Activated naive CD8-positive, alpha-beta T cell treated with anti-CD3 and anti-CD28 coated beads for 36 hours (primary cell): Measurements from ENCODE around the gene KCNK3. TPM values are rescaled to one million over a fixed set of nuclear protein-coding genes. Genes with fewer than 3 reads are reported as not detected.
A peak's percentile ranks its signal among the peaks of the same experiment; 100 is the strongest.

Experiments used
- DNase-seq: peaks from one replicate; pipeline ENCODE4 v3.0.0; 2021
- H3K27ac Mint-ChIP-seq: one replicate; pipeline ENCODE4 v1.8.0; 2022; ENCODE audit warnings: mild to moderate bottlenecking, moderate library complexity, mixed read lengths
- H3K27me3 Mint-ChIP-seq: one replicate; pipeline ENCODE4 v1.8.0; 2022; ENCODE audit warnings: mild to moderate bottlenecking, mixed read lengths
- H3K36me3 Mint-ChIP-seq: one replicate; pipeline ENCODE4 v1.8.0; 2021; ENCODE audit warnings: mild to moderate bottlenecking, mixed read lengths
- H3K4me1 Mint-ChIP-seq: one replicate; pipeline ENCODE4 v1.8.0; 2021; ENCODE audit warnings: mixed read lengths
- H3K4me3 Mint-ChIP-seq: one replicate; pipeline ENCODE4 v1.8.0; 2022; ENCODE audit warnings: mild to moderate bottlenecking, moderate library complexity, mixed read lengths
- H3K9me3 Mint-ChIP-seq: one replicate; pipeline ENCODE4 v1.8.0; 2022; ENCODE audit warnings: mixed read lengths
- total RNA-seq, 2 experiments: library from RNA; stranded (reverse); gene quantifications; one replicate each; pipeline ENCODE4 v1.2.3, GENCODE V29; 2021

The KCNK3 gene
- total RNA-seq = not detected

DNA sequence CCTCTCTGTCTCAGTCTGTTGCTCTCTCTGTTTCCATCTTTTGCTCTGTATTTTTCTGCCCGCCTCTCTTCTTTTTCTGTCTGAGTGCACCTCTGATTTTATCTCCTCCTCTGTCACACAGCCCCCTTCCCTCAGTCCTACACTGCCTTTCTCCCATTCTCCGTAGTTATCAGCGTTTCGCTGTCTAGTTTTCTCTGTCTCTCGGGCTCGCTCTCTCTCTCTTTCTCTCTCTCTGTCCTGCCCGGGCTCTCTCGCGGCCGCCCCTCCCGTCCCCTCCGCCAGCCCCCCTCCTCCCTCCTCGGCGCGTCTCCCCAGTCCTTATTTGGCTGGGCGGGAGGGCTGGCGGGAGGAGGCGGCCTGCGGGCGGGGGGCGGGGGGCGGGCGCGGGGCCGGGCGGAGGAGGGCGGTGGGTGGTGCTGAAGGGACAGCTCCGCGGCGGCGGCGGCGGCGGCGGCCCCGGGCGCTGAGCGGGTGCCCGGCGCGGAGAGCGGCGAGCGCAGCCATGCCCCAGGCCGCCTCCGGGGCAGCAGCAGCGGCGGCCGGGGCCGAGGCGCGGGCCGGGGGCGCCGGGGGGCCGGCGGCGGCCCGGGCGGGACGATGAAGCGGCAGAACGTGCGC, at the start of gene KCNK3:
Gene KCNK3 (plus strand): TSS at position 444 of the 618 bp plus-strand sequence. CDS start 154 bp downstream, at position 598.
- Mint-ChIP-seq H3K4me3 (no peak within 1 kb of the TSS), H3K36me3 (no peaks in the 10 kb centered on the region), H3K9me3 (no peaks in the 10 kb centered on the region), H3K27me3 (peaks cover 72% of the 10 kb centered on the region), H3K4me1 (no peaks in the 10 kb centered on the region), H3K27ac (no peak within 1 kb of the TSS)
- DNase-seq = peak; percentile 60

DNA sequence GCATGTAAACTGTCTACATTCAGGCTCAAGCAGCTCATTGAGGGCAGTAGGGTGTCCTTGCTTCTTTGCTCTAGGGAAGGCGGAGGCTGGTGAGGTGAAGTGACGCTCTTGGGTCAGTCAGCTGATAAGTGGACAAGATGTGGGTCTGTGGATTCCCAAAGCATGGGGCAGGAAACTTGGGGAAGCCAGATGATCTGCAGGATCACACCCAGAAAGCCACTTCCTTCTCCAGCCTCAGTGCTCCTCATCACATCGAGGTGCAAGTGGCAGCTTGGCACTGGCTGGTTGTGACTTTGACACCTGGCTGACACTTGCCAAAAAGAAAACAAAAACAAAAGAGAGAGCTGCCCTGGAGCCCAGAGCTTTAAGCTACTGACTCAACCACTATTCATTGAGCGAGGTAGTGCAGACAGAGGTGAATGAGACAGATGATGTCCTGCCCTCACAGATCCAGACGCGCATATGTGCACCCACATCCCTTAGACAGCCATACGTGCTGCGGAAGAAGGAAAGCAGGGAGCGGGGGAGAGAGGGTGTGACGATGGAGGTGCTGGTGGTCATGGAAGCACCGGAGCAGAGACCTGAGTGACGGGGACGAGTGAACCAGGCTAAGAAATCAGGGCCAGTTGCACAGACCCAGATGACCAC, 48.2 kb upstream of the KCNK3 start:
- H3K4me1 Mint-ChIP-seq = no peaks in the 10 kb centered on the region
- no peaks in the 10 kb centered on the region for H3K9me3 Mint-ChIP-seq
- H3K4me3 Mint-ChIP-seq = no peak overlapping the region
- H3K36me3 Mint-ChIP-seq = no peaks in the 10 kb centered on the region
- H3K27me3 Mint-ChIP-seq = peaks cover 17% of the 10 kb centered on the region
- no peak overlapping the region for H3K27ac Mint-ChIP-seq
- DNase-seq = no peak

DNA sequence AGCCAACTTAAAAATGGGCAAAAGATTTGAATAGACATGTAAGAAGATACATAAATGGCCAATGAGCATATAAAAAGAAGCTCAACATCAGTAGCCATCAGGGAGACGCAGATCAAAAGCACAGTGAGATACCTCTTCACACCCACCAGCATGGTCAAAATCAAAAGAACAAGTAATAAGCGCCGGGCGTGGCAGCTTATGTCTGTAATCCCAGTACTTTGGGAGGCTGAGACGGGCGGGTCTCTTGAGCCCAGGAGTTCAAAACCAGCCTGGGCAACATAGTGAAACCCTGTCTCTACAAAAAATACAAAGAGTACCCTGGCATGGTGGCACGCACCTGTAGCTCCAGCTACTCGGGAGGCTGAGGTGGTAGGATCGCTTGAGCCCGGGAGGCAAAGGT, 46.8 kb upstream of the KCNK3 start:
- H3K27me3 Mint-ChIP-seq = peaks cover 17% of the 10 kb centered on the region
- DNase-seq = no peak
- no peak overlapping the region for H3K4me3 Mint-ChIP-seq
- H3K4me1 Mint-ChIP-seq = no peaks in the 10 kb centered on the region
- H3K36me3 Mint-ChIP-seq = no peaks in the 10 kb centered on the region
- H3K27ac Mint-ChIP-seq = no peak overlapping the region
- H3K9me3 Mint-ChIP-seq = no peaks in the 10 kb centered on the region

DNA sequence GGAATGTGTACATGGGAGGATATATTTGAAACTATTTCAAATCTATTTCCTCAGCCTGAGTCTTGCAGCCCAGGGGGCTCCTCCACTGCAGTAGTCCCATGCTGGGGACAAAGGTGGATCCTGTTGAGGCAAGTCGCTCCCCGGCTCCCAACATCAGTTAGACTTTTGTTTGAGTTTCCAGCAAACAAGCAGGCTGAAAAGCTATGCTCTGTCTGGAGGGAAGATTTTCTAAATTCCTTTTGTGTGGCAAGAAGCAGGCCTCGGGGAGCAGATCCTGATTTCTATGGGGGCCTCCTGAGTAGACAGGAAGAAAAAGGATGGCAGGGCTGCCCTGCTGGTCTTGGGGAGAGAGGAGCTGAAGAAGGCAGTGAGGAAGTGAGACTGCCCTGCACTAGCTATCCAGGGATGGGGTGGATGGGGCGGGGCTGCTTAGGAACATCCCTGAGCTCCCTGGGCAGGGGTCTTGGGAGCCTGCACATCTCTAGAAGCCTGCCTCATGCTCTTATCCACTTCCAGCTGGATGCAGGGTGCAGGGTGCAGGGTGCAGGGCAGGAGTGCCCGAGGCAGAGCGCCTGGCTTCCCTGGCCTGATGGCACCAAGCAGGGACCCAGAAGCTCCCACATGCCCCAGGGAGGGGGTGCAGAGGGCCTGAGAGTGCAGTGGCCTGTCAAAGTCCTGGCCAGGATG, 45.4 kb upstream of the KCNK3 start:
- no peaks in the 10 kb centered on the region for H3K36me3 Mint-ChIP-seq
- no peaks in the 10 kb centered on the region for H3K4me1 Mint-ChIP-seq
- H3K27me3 Mint-ChIP-seq = peaks cover 8% of the 10 kb centered on the region
- DNase-seq = no peak
- no peak overlapping the region for H3K27ac Mint-ChIP-seq
- H3K4me3 Mint-ChIP-seq = no peak overlapping the region
- no peaks in the 10 kb centered on the region for H3K9me3 Mint-ChIP-seq

DNA sequence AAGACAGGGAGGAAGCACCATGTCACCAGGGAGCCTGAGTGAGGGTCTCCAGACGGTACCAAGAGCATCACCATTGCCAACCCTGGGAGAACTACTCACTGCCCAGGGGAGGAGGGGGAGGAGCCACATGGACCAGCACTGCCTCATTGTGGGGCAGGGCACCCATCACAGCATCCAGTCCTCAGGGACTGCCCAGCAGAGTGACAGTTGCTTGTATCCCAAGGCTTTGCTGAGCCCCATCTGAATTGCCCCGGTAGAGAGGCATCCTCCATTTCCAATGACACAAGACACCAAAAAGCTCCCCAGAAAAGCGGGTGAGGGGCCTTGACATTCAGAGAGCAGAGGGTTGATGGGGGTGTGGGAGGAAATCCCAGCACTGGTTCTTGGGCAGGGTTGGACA, 44.5 kb upstream of the KCNK3 start:
- no peak overlapping the region for H3K27ac Mint-ChIP-seq
- no peak overlapping the region for H3K4me3 Mint-ChIP-seq
- peaks cover 11% of the 10 kb centered on the region for H3K27me3 Mint-ChIP-seq
- H3K9me3 Mint-ChIP-seq = no peaks in the 10 kb centered on the region
- DNase-seq = no peak
- H3K4me1 Mint-ChIP-seq = no peaks in the 10 kb centered on the region
- no peaks in the 10 kb centered on the region for H3K36me3 Mint-ChIP-seq

DNA sequence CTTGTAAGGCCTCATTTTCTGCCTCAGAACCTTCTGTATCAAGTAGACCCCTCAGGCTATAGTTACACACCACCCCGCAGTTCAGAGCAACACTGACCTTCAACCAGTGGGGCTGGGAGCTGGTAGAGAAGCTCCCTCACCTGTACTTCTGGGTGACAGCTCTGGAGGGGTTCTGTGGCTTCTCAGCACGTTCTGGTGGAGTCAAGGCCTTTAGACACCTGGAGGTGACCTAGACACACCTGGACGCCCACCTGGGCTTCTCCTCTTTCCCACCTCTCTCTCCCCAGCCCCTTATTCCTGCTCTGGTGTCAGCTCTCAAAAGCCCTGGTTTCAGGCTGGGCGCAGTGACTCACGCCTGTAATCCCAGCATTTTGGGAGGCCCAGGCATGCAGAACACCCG, 44.0 kb upstream of the KCNK3 start:
- H3K27ac Mint-ChIP-seq = no peak overlapping the region
- no peaks in the 10 kb centered on the region for H3K4me1 Mint-ChIP-seq
- no peak for DNase-seq
- no peaks in the 10 kb centered on the region for H3K9me3 Mint-ChIP-seq
- H3K27me3 Mint-ChIP-seq = peaks cover 11% of the 10 kb centered on the region
- H3K36me3 Mint-ChIP-seq = no peaks in the 10 kb centered on the region
- H3K4me3 Mint-ChIP-seq = no peak overlapping the region

DNA sequence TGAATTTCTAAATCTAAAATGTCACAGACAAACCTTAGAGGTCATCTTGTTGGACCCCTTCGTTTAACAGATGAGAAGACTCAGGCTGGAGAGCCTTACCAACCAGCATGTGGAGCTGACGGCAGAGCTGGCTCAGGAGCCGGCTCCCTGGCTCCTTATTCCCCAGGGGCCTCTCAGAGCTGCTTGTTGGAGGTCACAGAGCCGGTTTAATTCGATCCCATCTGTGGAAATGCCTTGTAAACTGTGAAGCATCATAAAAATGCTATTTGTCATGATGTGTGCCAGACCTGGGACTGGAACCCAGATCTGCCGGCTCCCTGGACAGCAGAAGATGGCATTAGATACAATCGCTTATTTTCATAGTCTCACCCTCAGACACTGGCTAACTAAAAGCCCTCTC, 43.2 kb upstream of the KCNK3 start:
- Mint-ChIP-seq H3K27me3 (peaks cover 6% of the 10 kb centered on the region), H3K27ac (no peak overlapping the region), H3K4me3 (no peak overlapping the region), H3K36me3 (no peaks in the 10 kb centered on the region), H3K4me1 (no peaks in the 10 kb centered on the region), H3K9me3 (no peaks in the 10 kb centered on the region)
- DNase-seq = no peak

DNA sequence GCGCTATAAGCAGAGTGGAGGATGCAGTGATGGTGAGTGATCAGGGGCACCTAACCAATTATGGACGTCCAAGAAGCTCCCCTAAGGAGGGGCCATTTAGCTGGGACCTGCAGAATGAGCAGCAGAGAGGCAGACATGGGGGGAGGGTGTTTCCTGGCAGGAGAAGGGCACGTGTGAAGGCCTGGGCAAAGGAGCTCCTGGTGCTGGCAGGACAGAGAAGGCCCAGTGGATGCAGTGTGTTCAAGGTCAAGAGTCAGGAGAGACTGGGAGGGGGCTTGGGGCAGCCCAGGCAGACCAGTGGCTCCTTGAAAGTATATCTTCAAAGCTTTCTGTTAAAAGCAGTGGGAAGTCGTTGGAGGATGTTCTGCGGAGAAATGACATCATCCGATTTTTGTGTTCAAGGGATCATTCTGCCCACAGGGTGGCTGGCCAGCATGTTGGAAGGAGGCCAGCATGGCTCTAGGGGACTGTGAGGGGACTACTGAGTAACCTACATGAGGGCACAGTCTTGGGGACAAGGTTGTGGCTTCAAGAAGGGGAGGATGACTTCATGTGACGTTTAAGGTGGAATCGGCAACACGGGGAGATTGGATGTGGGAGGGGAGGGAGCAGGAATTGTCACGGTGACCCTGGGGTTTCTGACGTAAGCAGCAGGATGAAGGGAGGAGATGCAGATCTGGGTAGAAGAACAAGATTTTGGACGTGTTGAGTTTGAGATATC, 42.4 kb upstream of the KCNK3 start:
- DNase-seq = no peak
- no peaks in the 10 kb centered on the region for H3K9me3 Mint-ChIP-seq
- H3K27ac Mint-ChIP-seq = no peak overlapping the region
- no peaks in the 10 kb centered on the region for H3K36me3 Mint-ChIP-seq
- H3K4me1 Mint-ChIP-seq = no peaks in the 10 kb centered on the region
- peaks cover 3% of the 10 kb centered on the region for H3K27me3 Mint-ChIP-seq
- H3K4me3 Mint-ChIP-seq = no peak overlapping the region

DNA sequence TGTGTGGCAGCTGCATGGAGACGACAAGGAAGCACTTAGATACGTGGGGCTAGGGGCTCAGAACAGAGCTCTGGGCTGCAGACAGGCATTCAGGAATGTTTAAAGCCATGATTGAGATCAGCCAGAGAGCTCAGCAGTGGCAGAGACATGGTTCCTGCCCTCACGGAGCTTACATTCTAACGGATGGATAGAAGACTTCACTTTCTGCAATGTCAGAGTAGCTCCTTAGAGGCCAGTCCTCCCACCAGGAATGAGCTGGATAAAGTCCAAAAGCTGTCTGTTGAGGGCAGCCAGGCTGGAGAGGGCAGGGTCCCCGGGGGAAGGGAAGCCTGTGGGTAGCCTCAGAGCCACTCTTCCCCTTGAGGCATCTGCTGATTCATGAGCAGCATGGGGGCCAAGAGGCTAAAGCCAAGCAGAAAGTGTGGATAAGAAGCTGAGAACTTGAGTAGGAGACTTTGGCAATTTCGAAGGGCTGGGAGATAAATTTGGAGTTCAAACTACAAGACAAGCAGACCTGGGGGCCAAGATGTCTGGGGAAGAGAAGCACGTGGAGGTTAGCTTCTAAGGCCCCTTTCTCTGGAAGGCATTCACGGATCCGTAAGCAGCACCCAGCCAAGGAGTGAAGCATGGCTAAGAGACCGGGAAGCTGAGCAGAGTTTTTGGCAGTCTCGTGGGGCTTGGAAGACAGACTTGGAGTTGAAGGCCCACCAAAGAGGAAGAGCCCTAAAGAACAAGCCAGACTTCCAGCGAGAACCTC, 41.6 kb upstream of the KCNK3 start:
- DNase-seq = no peak
- H3K27ac Mint-ChIP-seq = no peak overlapping the region
- no peaks in the 10 kb centered on the region for H3K36me3 Mint-ChIP-seq
- H3K9me3 Mint-ChIP-seq = no peaks in the 10 kb centered on the region
- peaks cover 3% of the 10 kb centered on the region for H3K27me3 Mint-ChIP-seq
- no peaks in the 10 kb centered on the region for H3K4me1 Mint-ChIP-seq
- no peak overlapping the region for H3K4me3 Mint-ChIP-seq

DNA sequence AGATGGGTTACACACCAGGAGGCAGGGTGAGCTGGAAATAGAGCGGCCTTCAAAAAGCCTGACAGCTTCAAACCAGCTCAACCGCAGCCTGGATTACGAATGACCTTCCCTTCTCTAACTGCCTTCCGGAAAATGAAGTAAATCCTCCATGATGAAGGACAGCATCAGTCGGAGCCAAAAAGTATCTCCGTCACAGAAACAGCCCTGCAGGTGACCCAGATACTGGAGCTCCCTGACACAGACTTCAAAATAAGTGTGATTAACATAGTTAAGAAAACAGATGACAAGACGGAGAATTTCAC, 41.1 kb upstream of the KCNK3 start:
- Mint-ChIP-seq H3K4me1 (no peaks in the 10 kb centered on the region), H3K4me3 (no peak overlapping the region), H3K27me3 (peaks cover 3% of the 10 kb centered on the region), H3K36me3 (no peaks in the 10 kb centered on the region), H3K9me3 (no peaks in the 10 kb centered on the region), H3K27ac (no peak overlapping the region)
- no peak for DNase-seq

DNA sequence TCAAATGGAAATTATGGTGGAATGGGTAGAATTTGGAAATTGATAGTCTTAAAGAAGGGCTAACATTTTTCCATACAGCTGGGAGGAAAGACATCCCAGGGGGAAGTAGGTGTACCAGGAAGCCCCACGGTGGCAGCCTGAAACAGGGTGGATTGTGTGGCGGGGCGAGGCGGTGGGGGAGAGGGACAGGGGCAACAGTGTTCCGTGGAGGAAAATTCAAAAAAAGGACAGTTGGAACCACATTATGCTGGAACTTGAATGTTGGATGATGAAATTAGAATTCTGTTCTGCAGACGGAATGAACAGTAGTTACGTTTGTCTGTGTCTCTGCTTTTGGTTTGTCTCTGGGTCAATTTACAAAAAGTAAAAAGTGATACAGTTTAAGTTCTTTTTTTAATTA, 40.7 kb upstream of the KCNK3 start:
- no peak overlapping the region for H3K27ac Mint-ChIP-seq
- H3K36me3 Mint-ChIP-seq = no peaks in the 10 kb centered on the region
- no peak overlapping the region for H3K4me3 Mint-ChIP-seq
- H3K4me1 Mint-ChIP-seq = no peaks in the 10 kb centered on the region
- DNase-seq = no peak
- peaks cover 3% of the 10 kb centered on the region for H3K27me3 Mint-ChIP-seq
- H3K9me3 Mint-ChIP-seq = no peaks in the 10 kb centered on the region

DNA sequence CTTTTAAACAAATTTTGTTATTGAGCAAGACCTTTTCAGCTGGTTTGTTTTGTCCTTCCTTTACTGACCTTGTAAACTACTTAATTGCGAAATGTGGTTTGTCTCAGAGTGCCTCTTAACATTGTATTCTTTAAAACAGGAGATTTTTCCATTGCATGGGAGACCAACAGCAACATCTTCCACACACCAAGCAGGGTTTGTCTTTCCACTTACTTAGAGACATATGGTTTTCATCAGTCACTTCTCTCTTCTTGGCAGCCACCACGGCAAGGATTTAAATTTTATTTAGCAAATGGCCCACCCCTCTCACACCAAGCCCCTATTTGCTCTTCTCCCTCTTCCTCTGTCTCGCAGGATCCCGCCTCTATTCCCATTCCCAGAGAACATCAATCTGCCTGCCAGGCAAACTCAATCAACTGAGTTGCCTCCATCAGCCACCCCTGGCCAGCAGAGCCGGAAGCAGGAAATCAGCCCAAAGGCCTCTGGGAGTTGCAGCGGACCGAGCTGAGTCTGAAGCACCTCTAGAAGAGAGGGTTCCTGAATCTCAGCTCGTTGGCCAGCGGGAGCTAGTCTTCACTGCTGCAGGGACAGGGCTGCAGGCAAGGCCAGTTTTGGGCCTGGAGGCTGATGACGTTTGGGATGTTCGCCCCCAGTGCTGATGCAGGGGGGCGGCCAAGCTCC, 40.0 kb upstream of the KCNK3 start:
- no peak for DNase-seq
- Mint-ChIP-seq H3K4me1 (no peaks in the 10 kb centered on the region), H3K36me3 (no peaks in the 10 kb centered on the region), H3K27ac (no peak overlapping the region), H3K4me3 (no peak overlapping the region), H3K27me3 (peaks cover 6% of the 10 kb centered on the region), H3K9me3 (no peaks in the 10 kb centered on the region)

DNA sequence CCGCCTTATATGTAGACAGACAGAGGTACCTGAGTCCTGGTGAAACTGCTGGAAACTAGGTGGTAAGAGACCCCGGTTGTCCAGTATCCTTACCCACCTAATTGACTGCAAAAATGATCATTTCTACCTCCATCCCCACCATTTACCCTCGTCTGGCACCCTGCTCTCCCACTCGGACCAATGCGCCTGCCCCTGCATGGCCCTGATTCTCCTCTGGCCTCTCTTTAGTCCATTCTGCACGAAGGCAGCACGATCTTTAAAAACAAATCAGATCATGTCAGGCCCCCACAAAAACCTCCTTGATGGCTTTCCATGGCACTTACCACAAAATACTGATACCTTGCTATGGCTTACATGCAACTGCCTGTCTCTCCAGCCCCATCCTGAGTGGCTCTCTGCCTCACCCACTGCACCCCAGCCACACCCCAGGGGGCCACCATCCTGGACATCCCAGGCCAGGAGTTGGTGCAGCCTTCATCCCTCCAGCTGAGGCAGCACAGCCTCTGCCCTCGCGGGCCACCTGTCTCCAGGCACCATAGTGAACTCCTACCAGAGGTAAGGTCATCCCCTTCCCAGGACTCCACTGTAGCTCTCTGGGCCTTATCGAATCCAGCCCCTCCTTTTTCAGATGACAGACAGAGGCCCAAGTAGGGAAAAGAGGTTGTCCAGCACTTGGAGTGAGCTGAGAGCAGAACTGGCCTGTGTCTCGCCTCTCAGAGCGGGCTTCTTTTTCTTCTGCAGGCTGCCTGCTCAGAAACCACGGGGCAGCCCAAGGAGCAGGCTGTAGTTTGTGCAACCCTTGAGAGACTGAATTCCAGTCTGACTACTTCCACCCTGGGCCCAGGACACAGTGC, 39.1 kb upstream of the KCNK3 start:
- DNase-seq = no peak
- Mint-ChIP-seq H3K9me3 (no peaks in the 10 kb centered on the region), H3K36me3 (no peaks in the 10 kb centered on the region), H3K27ac (no peak overlapping the region), H3K4me1 (no peaks in the 10 kb centered on the region), H3K4me3 (no peak overlapping the region), H3K27me3 (peaks cover 6% of the 10 kb centered on the region)

DNA sequence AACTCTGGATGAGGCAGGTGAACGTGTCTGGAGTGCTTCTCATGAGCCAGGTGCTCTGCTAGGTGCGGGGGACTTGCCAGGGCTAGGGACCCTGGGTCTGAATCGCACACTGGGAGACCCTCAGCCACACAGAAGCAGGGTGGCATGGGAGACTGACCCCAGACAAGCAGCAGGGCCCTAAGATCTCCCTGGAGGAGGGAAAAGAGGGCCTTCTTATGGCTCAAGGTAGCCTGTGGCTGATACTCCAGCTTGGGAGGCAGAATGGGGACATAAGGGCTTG, 38.5 kb upstream of the KCNK3 start:
- no peaks in the 10 kb centered on the region for H3K36me3 Mint-ChIP-seq

More for the DNA sequence above, 38.5 kb upstream of the KCNK3 start:
- H3K27ac Mint-ChIP-seq = no peak overlapping the region
- no peak for DNase-seq
- H3K9me3 Mint-ChIP-seq = peaks cover 3% of the 10 kb centered on the region
- no peak overlapping the region for H3K4me3 Mint-ChIP-seq
- peaks cover 9% of the 10 kb centered on the region for H3K27me3 Mint-ChIP-seq
- no peaks in the 10 kb centered on the region for H3K4me1 Mint-ChIP-seq
